ENCODE results near the gene PDPR.
"Not testable (repeated sequence)": the region's sequence is repeated elsewhere in the genome, so short reads cannot be mapped to it uniquely, and the experiment has no call there.

Gene PDPR

DNA sequence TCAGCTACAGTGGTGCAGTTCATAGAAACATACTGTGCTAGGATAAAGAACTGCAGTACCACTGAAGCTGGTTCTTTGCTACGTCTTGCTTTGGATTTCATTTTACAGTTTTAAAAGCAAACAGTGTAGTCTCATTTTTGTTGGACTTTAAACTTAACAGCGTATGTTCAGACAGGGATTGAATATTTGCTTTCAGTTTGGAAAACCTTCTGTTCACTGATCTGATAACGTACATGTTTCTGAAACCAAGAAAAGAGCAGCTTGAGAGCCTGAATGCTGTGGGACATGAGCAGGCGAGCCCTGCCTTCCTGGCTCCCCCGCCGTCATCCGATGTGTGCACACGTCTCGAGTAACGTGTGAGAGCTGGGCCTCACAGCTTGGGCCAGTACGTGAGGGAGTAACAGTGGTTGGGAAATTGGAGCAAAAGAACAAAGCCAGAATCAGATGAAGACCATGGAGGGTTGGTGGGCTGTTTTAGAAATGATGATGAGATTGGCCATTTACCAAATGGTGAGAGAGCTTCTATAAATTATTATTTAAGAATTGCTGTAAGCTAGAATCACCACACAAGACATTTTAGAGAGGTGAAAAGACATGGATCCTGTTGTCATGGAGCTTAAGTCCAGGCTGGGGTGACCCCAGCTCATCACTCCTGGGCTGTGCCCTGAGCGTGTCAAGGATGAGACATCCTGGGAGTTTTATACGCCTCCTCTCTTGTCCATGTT lies 38.6 kb downstream of the PDPR start:
- H3K4me3 ChIP-seq (ENCODE audit: control insufficient read depth, low read depth, low read length): no peak overlapping the region
- TF ChIP-seq, protein P1, sequence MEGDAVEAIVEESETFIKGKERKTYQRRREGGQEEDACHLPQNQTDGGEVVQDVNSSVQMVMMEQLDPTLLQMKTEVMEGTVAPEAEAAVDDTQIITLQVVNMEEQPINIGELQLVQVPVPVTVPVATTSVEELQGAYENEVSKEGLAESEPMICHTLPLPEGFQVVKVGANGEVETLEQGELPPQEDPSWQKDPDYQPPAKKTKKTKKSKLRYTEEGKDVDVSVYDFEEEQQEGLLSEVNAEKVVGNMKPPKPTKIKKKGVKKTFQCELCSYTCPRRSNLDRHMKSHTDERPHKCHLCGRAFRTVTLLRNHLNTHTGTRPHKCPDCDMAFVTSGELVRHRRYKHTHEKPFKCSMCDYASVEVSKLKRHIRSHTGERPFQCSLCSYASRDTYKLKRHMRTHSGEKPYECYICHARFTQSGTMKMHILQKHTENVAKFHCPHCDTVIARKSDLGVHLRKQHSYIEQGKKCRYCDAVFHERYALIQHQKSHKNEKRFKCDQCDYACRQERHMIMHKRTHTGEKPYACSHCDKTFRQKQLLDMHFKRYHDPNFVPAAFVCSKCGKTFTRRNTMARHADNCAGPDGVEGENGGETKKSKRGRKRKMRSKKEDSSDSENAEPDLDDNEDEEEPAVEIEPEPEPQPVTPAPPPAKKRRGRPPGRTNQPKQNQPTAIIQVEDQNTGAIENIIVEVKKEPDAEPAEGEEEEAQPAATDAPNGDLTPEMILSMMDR (conservative IDR thresholded peaks at IDR 0.05; ENCODE audit: control insufficient read depth, insufficient read depth, low read depth, low read length): no peak
- no peak for DNase-seq (ENCODE audit: low read depth)

DNA sequence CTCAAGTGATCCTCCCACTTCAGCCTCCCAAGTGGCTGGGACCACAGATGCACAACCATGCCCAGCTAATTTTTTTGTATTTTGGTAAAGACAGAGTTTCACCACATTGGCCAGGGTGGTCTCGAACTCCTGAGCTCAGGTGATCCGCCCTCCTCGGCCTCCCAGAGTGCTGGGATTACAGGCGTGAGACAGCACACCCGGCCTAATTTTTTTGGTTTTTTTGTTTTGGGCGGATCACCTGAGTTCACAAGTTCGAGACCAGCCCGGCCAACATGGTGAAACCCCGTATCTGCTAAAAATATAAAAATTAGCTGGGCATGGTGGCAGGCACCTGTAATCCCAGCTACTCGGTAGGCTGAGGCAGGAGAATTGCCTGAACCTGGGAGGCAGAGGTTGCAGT lies 40.6 kb downstream of the PDPR start:
- not testable (repeated sequence) for DNase-seq (ENCODE audit: low read depth); H3K4me3 ChIP-seq (ENCODE audit: control insufficient read depth, low read depth, low read length)

DNA sequence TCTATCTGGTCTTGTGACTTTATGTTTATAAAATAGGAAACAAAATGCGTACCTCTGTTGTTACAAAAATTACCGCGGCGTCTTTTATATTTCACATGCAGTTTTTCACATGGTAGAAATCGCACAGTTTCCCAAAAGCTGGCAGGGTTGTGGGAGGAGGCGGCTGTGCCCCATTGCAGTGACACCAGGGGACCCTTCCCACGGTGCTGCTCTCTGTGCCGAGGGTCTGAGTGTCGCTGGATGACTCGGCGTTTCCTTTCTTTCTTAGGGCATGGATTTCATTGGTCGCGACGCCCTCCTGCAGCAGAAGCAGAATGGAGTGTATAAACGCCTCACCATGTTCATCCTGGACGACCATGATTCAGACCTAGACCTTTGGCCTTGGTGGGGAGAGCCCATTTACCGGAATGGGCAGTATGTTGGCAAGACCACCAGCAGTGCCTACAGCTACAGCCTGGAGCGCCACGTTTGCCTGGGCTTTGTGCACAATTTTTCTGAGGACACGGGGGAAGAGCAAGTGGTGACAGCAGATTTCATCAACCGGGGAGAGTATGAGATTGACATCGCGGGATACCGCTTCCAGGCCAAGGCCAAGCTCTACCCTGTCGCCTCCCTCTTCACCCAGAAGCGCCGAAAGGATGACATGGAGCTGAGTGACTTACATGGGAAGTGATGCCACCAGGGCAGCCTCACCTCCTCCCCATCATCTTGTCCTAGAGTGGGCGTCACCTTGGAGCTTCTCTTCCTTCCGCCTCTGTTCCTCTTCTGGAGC lies 42.3 kb downstream of the PDPR start:
- no peak for DNase-seq (ENCODE audit: low read depth)
- TF ChIP-seq, protein P1 (conservative IDR thresholded peaks at IDR 0.05; ENCODE audit: control insufficient read depth, insufficient read depth, low read depth, low read length): no peak
- no peak overlapping the region for H3K4me3 ChIP-seq (ENCODE audit: control insufficient read depth, low read depth, low read length)

DNA sequence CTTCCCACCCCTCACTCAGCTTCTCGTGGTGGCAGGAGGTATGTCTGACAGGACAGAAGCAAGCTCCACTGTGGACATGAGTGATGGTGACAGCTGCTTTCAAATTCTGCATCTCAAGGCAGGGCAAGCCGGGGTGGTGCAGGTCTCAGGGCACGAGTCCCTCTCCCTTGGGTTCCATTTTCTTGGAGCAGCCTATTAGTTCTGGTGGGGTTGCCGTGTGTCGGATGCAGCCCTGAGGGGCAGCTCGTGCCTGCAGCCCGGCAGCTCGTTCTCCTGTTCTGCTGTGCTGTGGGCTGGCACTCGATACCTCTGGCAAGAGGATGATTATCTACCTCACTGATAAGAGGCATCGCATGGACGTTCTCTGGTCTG lies 43.0 kb downstream of the PDPR start:
- no peak overlapping the region for H3K4me3 ChIP-seq (ENCODE audit: control insufficient read depth, low read depth, low read length)
- no peak for DNase-seq (ENCODE audit: low read depth)
- TF ChIP-seq, protein P1 (conservative IDR thresholded peaks at IDR 0.05; ENCODE audit: control insufficient read depth, insufficient read depth, low read depth, low read length): no peak

DNA sequence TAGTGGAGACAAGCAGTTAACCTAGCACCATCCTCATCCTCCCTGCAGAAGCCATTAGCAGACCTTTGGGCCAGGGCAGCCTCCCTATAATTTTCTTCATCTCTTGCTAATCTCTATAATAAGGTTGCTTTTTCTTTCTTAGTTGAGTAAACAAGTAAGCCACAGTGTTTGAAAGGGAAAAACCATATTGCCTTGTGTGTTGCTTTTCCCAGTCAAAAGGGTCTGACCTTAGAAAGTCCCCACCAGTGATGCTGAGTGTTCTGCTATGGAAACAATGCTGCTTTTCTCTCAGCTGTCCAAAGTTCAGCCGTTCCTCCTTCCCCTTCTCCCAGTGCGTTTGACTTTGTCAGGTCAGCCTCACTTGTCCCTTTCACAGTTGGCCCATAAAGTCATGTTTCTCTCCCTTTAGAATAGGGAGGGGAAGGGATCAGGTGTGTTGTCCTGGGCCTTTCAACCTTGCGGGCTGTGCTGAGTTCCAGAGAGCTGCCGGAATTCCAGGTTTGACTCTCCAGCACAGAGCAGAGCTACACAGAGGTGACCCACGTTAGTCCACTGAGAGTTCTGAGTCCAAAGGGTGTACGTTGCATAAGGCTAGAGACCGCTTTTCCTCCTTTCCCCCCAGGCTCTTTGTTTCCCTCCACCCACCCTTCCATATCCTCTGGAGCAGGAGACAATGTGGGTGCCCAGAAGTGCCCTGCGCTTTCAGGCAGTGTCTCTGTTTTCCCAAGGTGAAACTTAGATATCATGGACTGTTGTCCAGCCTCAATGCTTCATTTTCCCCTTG lies 43.5 kb downstream of the PDPR start:
- no peak for DNase-seq (ENCODE audit: low read depth)
- no peak overlapping the region for H3K4me3 ChIP-seq (ENCODE audit: control insufficient read depth, low read depth, low read length)
- TF ChIP-seq, protein P1 (conservative IDR thresholded peaks at IDR 0.05; ENCODE audit: control insufficient read depth, insufficient read depth, low read depth, low read length): no peak

DNA sequence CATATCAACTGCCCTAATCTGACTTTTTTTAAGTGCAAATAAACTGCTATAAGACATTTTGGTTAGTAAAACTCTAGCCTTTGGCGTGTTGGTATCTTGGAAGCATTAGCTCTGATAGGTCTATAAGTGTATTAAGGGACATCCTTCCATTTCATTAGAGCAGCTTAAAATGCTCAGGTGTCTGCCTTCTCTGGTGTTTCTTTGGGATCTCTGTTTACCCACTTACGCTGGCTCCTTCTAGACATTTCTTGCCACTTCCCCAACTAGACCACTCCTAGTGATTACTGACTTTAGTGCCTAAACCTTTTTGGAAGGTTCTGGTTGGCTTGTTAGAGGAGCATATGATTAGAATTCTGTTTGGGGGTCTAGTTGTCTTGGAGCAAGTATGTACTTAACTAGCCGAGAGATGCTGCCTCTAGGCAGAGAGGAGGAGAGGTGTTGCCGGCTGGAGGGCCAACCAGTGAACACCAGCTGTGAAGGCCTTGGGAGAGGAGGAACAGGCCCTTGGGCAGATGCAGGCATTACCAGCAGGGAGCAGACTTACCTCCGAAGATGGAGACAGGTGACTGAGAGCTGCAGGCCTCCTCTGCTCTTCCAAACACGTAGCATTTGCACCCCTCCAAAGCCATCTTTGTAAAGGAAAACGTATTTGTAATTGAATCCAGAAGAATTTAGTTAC lies 44.3 kb downstream of the PDPR start:
- TF ChIP-seq, protein P1 (conservative IDR thresholded peaks at IDR 0.05; ENCODE audit: control insufficient read depth, insufficient read depth, low read depth, low read length): no peak
- H3K4me3 ChIP-seq (ENCODE audit: control insufficient read depth, low read depth, low read length): no peak overlapping the region
- no peak for DNase-seq (ENCODE audit: low read depth)

All from fibroblast of mammary gland (primary cell).